OCI-LY7 (cell line): ENCODE data around the gene PRR33. TPM values are rescaled to one million over a fixed set of nuclear protein-coding genes. Genes with fewer than 3 reads are reported as not detected.

Experiments used
- BruUV-seq: library from RNA; stranded (reverse); fragments of 400-500 nt; replicated peaks from 2 replicates; lab custom pipeline; 2021; lab: Mats Ljungman, UMichigan
- CTCF ChIA-PET: fragments of 300-600 bp; sonication (Branson Sonifier 250); formaldehyde crosslinking; loops from one replicate; lab custom pipeline; 2022; ENCODE audit warnings: antibody characterized with exemption; ENCODE audit not compliant: unreplicated experiment; lab: Charles Lee
- POLR2A ChIA-PET: fragments of 300-600 bp; sonication (Branson Sonifier 250); formaldehyde crosslinking; loops from one replicate; lab custom pipeline; 2022; ENCODE audit warnings: antibody characterized with exemption; lab: Charles Lee
- DNase-seq: peaks from one replicate; pipeline ENCODE4 v3.0.0-alpha.2; 2015; ENCODE audit warnings: low spot score
- H2AFZ ChIP-seq: fragments of 200-600 bp; sonication (generic), shearing (Covaris generic); 2 replicates; pipeline ENCODE4 v1.6.1; 2014; ENCODE audit warnings: mild to moderate bottlenecking, antibody characterized with exemption, low read length, moderate library complexity
- H3K27ac ChIP-seq: fragments of 200-600 bp; sonication (generic); 2 replicates; pipeline ENCODE4 v1.5.1; 2014; ENCODE audit warnings: mixed run types, low read depth, mild to moderate bottlenecking, moderate library complexity, low read length, inconsistent platforms; ENCODE audit not compliant: poor library complexity, severe bottlenecking
- H3K36me3 ChIP-seq: fragments of 200-600 bp; sonication (generic); 2 replicates; pipeline ENCODE4 v1.6.1; 2014; ENCODE audit warnings: mild to moderate bottlenecking, antibody characterized with exemption, low read length, moderate library complexity, mixed read lengths; ENCODE audit not compliant: insufficient read depth
- H3K4me1 ChIP-seq: fragments of 200-600 bp; sonication (generic); 2 replicates; pipeline ENCODE4 v1.5.1; 2014; ENCODE audit warnings: mild to moderate bottlenecking, low read length; ENCODE audit not compliant: insufficient read depth, poor library complexity, severe bottlenecking
- H3K4me2 ChIP-seq: fragments of 200-600 bp; sonication (generic); 2 replicates; pipeline ENCODE4 v1.6.1; 2014; ENCODE audit warnings: mild to moderate bottlenecking, low read length
- H3K4me3 ChIP-seq: fragments of 200-600 bp; sonication (generic); 2 replicates; pipeline ENCODE4 v1.5.1; 2014; ENCODE audit warnings: mild to moderate bottlenecking, low read depth, low read length; ENCODE audit not compliant: poor library complexity, severe bottlenecking
- H3K79me2 ChIP-seq: fragments of 200-600 bp; sonication (generic); 2 replicates; pipeline ENCODE4 v1.6.1; 2016; ENCODE audit warnings: low read depth, mild to moderate bottlenecking, low read length, moderate library complexity, mixed read lengths; ENCODE audit not compliant: insufficient read depth
- H3K9me2 ChIP-seq: fragments of 200-600 bp; sonication (generic); 2 replicates; pipeline ENCODE4 v1.6.1; 2016; ENCODE audit warnings: mild to moderate bottlenecking, low read length, mixed read lengths; ENCODE audit not compliant: insufficient read depth
- H3K9me3 ChIP-seq: fragments of 200-600 bp; sonication (generic); 2 replicates; pipeline ENCODE4 v1.6.1; 2014; ENCODE audit warnings: mild to moderate bottlenecking, mixed run types, low read length, mixed read lengths
- H4K20me1 ChIP-seq: fragments of 200-600 bp; sonication (generic); 2 replicates; pipeline ENCODE4 v1.6.1; 2014; ENCODE audit warnings: mild to moderate bottlenecking, antibody characterized with exemption, low read length, moderate library complexity, mixed read lengths; ENCODE audit not compliant: insufficient read depth
- EZH2phosphoT487 ChIP-seq: fragments of 200-600 bp; sonication (generic); IDR thresholded peaks from 2 replicates; pipeline ENCODE4 v1.6.1; 2018; ENCODE audit warnings: low read depth, borderline replicate concordance, mild to moderate bottlenecking, mixed run types, antibody characterized with exemption, low read length, moderate library complexity, mixed read lengths
- intact Hi-C: fragments of 100-400 bp; cut with micrococcal nuclease; formaldehyde crosslinking; loops from one replicate; pipeline ENCODE4 v1.10.0; 2022; ENCODE audit not compliant: unreplicated experiment
- total RNA-seq, 2 experiments: library from RNA; depleted of rRNA in 1 of 2; stranded (reverse); fragments of >200 nt in 1 of 2; shearing (Covaris generic) in 1 of 2; gene quantifications; 2 replicates each; pipeline ENCODE4 v1.2.3, GENCODE V29; 2014 to 2022
- TF ChIP-seq, protein P1 (sequence below): fragments of 200-600 bp; sonication (generic); conservative IDR thresholded peaks from 2 replicates; pipeline ENCODE4 v1.5.1; 2014; ENCODE audit warnings: mild to moderate bottlenecking, antibody characterized with exemption, low read length, moderate library complexity, mixed read lengths

PRR33 gene
- total RNA-seq, 2 experiments from 2014 or later: not detected

DNA sequence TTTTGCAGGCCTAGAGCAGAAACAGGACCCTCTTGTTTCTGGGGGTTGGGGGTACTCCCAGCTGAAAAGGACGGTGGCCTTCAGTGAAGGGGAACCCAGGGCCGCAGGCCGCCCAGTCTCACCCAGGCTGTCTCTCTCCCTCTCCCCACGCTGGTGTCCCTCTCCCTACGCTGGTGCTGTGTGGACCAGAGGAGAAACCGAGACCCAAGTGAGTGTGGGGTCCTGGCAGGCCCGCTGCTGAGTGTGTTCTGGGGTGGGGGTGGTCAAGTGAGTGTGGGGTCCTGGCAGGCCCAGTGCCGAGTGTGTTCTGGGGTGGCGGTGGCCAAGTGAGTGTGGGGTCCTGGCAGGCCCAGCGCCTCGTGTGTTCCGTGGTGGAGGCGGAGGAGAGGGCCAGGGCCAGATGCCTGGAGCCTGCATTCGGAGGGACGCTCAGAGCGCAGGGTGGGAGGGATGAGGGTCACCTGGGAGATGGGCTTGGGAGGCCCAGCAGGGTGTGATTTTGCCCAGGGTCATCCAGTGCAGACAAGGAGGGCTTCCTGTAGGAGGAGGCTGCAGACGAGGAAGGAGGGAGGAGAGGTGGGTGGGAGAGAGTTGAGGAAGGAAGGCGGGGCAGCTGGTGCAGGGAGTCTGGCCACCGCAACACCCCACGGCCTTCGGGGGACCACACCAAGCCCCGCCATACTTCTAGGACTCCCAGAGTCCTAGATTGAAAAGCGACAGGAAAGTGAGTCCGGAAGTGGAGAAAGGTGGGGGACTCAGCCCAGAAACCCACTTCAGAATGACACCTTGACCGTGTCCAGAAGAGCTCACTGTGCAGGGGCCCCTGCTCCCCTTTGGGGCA, 38.1 kb upstream of the PRR33 start:
- TF ChIP-seq, protein P1, sequence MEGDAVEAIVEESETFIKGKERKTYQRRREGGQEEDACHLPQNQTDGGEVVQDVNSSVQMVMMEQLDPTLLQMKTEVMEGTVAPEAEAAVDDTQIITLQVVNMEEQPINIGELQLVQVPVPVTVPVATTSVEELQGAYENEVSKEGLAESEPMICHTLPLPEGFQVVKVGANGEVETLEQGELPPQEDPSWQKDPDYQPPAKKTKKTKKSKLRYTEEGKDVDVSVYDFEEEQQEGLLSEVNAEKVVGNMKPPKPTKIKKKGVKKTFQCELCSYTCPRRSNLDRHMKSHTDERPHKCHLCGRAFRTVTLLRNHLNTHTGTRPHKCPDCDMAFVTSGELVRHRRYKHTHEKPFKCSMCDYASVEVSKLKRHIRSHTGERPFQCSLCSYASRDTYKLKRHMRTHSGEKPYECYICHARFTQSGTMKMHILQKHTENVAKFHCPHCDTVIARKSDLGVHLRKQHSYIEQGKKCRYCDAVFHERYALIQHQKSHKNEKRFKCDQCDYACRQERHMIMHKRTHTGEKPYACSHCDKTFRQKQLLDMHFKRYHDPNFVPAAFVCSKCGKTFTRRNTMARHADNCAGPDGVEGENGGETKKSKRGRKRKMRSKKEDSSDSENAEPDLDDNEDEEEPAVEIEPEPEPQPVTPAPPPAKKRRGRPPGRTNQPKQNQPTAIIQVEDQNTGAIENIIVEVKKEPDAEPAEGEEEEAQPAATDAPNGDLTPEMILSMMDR: no peak
- no peak for TF ChIP-seq EZH2phosphoT487
- H3K36me3 ChIP-seq: no peaks in the 10 kb centered on the region
- no peaks in the 10 kb centered on the region for H3K9me3 ChIP-seq
- no TSS peak for BruUV-seq
- no peak overlapping the region for H3K4me3 ChIP-seq
- no peak overlapping the region for H2AFZ ChIP-seq
- no peak overlapping the region for H3K27ac ChIP-seq
- H3K9me2 ChIP-seq: no peaks in the 10 kb centered on the region
- no peak for DNase-seq
- no peak overlapping the region for H3K4me2 ChIP-seq
- no peaks in the 10 kb centered on the region for H4K20me1 ChIP-seq
- ChIA-PET POLR2A (no interaction called here), CTCF (no interaction called here)
- intact Hi-C loops: loop anchor here (10.0 kb wide), 1 partner anchor 235 kb away; the partner anchor contains the start of gene KRTAP5-6
- no peaks in the 10 kb centered on the region for H3K79me2 ChIP-seq
- H3K4me1 ChIP-seq: no peaks in the 10 kb centered on the region

DNA sequence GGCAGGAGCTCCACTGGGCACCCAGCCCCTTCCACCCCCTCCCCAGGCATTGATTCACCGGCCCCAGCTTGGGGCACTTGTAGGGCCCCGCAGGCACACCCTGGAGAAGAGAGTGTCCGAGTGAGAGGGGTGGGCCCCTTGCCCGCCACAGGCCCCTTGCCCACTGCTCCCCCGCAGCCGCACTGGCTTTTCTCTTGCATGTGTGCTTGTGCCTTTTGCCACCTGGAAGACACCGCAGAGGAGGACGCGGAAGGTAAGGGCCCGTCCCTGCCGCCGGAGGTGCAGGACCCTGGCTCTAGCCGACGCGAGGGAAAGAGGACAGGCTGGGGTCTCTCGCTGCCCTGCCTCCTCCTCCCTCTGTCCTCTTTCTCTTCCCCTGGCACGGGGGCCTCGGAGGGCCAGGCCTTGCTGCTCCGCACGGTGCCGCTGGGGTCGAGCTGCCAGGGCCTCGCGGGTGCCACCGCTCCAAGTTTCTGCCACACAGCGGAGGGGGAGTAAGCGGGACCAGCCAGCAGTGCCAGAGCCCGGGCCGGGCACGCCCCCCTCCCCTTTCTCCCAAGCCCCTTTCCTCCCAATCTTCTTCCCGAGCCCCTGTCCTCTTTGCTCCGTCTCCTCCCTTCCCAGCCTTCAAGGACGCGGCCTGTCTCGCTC, 37.3 kb upstream of the PRR33 start:
- no peak overlapping the region for H2AFZ ChIP-seq
- no peak for DNase-seq
- POLR2A ChIA-PET: no interaction called here

More for the DNA sequence above, 37.3 kb upstream of the PRR33 start:
- no peaks in the 10 kb centered on the region for H3K9me2 ChIP-seq
- no peak overlapping the region for H3K27ac ChIP-seq
- H4K20me1 ChIP-seq: no peaks in the 10 kb centered on the region
- CTCF ChIA-PET: no interaction called here
- intact Hi-C loops: loop anchor here (10.0 kb wide), 1 partner anchor 234 kb away; the partner anchor contains the start of gene KRTAP5-6
- H3K79me2 ChIP-seq: no peaks in the 10 kb centered on the region
- no peaks in the 10 kb centered on the region for H3K36me3 ChIP-seq
- no peak overlapping the region for H3K4me3 ChIP-seq
- no peak overlapping the region for H3K4me2 ChIP-seq
- no peaks in the 10 kb centered on the region for H3K9me3 ChIP-seq
- TF ChIP-seq EZH2phosphoT487: no peak
- TF ChIP-seq, protein P1: no peak
- no peaks in the 10 kb centered on the region for H3K4me1 ChIP-seq
- no TSS peak for BruUV-seq
